Glutamatergic neuron (in vitro differentiated cells): ENCODE results near the gene SRMS. TPM values are rescaled to one million over a fixed set of nuclear protein-coding genes. Genes with fewer than 3 reads are reported as not detected.

Experiments
- DNase-seq: peaks from one replicate; pipeline ENCODE4 v3.0.0; 2022
- H3K27ac Mint-ChIP-seq: one replicate; pipeline ENCODE4 v1.8.0; 2020; ENCODE audit warnings: mild to moderate bottlenecking, mixed read lengths, inconsistent platforms; ENCODE audit not compliant: unreplicated experiment
- H3K27me3 Mint-ChIP-seq: one replicate; pipeline ENCODE4 v1.8.0; 2020; ENCODE audit warnings: mild to moderate bottlenecking, moderate library complexity, mixed read lengths, inconsistent platforms; ENCODE audit not compliant: unreplicated experiment
- H3K36me3 Mint-ChIP-seq: one replicate; pipeline ENCODE4 v1.8.0; 2020; ENCODE audit warnings: mild to moderate bottlenecking, mixed read lengths, inconsistent platforms; ENCODE audit not compliant: unreplicated experiment
- H3K4me1 Mint-ChIP-seq: one replicate; pipeline ENCODE4 v1.8.0; 2020; ENCODE audit warnings: mild to moderate bottlenecking, low read depth, mixed read lengths, inconsistent platforms; ENCODE audit not compliant: unreplicated experiment
- H3K4me3 Mint-ChIP-seq: one replicate; pipeline ENCODE4 v1.8.0; 2020; ENCODE audit warnings: mild to moderate bottlenecking, mixed read lengths, inconsistent platforms; ENCODE audit not compliant: unreplicated experiment
- H3K9me3 Mint-ChIP-seq: one replicate; pipeline ENCODE4 v1.8.0; 2020; ENCODE audit warnings: mild to moderate bottlenecking, moderate library complexity, mixed read lengths, inconsistent platforms; ENCODE audit not compliant: unreplicated experiment
- total RNA-seq: library from RNA; stranded (reverse); fragmentation: NEBNext Ultra II Directional; extraction: Animal tissue kit (Norgen Biotek cat#: 25700); gene quantifications from one replicate; pipeline ENCODE4 v1.2.1, GENCODE V29; 2021; ENCODE audit not compliant: unreplicated experiment
- TF ChIP-seq, protein P1 (sequence below): fragments of 200-600 bp; sonication (generic); IDR thresholded peaks from one replicate; pipeline ENCODE4 v1.5.0; 2021; ENCODE audit not compliant: partially characterized antibody, unreplicated experiment

SRMS gene
- total RNA-seq, 1 donor from 2014 or later: not detected

DNA sequence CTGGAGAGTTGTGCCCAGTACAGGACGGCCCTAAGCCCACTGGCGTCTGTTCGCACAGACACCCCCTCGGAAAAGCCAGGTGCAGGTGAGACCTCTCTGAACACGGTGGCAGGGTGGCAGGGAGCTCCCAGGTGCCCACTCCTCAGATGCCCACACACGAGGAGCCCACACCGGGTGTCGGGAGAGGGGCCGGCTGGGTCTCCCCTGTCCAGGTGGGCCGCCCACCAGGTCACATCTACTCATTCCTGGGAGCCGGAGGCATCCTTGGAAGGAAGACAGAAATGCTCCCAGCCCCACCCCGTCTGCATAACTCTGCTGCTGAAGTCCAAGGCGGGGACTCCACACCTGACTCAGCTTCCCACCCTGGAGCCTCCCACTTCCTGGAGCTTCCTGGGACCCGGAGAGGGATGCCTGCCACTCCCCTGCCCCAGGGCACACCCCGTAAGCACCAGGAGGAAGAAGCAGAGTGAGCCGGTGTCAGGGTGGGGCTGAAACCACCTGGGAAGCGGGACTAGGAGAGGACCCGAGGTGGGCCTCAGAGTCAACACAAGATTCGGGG, 2.5 kb downstream of the SRMS start:
- Mint-ChIP-seq H3K9me3 (peaks cover 8% of the 10 kb centered on the region), H3K27me3 (peaks cover 4% of the 10 kb centered on the region), H3K36me3 (peaks cover 5% of the 10 kb centered on the region), H3K27ac (no peak overlapping the region), H3K4me1 (peaks cover 3% of the 10 kb centered on the region), H3K4me3 (no peak overlapping the region)
- TF ChIP-seq, protein P1, sequence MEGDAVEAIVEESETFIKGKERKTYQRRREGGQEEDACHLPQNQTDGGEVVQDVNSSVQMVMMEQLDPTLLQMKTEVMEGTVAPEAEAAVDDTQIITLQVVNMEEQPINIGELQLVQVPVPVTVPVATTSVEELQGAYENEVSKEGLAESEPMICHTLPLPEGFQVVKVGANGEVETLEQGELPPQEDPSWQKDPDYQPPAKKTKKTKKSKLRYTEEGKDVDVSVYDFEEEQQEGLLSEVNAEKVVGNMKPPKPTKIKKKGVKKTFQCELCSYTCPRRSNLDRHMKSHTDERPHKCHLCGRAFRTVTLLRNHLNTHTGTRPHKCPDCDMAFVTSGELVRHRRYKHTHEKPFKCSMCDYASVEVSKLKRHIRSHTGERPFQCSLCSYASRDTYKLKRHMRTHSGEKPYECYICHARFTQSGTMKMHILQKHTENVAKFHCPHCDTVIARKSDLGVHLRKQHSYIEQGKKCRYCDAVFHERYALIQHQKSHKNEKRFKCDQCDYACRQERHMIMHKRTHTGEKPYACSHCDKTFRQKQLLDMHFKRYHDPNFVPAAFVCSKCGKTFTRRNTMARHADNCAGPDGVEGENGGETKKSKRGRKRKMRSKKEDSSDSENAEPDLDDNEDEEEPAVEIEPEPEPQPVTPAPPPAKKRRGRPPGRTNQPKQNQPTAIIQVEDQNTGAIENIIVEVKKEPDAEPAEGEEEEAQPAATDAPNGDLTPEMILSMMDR: no peak
- DNase-seq: no peak

- H3K27me3 Mint-ChIP-seq: peaks cover 4% of the 10 kb centered on the region
- H3K9me3 Mint-ChIP-seq: peaks cover 8% of the 10 kb centered on the region
- H3K4me3 Mint-ChIP-seq: no peak overlapping the region
- H3K4me1 Mint-ChIP-seq: peaks cover 3% of the 10 kb centered on the region
- DNase-seq: no peak
- TF ChIP-seq, protein P1: no peak
- H3K36me3 Mint-ChIP-seq: peaks cover 5% of the 10 kb centered on the region
- no peak overlapping the region for H3K27ac Mint-ChIP-seq
Observed at GRCh38 chr20:63544241-63544957, 3.1 kb downstream of the SRMS start.

DNA sequence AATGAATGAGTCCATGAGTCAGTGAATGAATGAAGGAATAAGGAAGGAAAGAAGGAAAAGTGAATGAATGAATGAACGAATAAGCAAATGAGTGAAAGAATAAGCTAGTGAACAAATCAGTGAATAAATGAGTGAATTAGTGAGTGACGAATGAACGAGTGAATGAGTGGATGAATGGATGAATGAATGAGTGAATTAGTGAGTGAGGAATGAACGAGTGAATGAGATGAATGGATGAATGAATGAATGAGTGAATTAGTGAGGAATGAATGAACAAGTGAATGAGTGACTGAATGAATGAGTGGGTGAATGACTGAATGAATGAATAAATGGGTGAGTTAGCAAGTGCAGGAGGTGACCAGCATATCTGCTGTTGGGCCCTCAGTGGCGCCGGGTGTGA, 3.8 kb downstream of the SRMS start:
- Mint-ChIP-seq H3K27me3 (peaks cover 4% of the 10 kb centered on the region), H3K27ac (peak overlapping the region; percentile 59), H3K4me1 (peaks cover 3% of the 10 kb centered on the region), H3K36me3 (peaks cover 5% of the 10 kb centered on the region), H3K4me3 (peak overlapping the region; percentile 51), H3K9me3 (peaks cover 8% of the 10 kb centered on the region)
- TF ChIP-seq, protein P1: no peak
- DNase-seq: no peak

GRCh38 chr20:63543131-63543530, 4.4 kb downstream of the SRMS start:
- TF ChIP-seq, protein P1: no peak
- H3K27ac Mint-ChIP-seq: no peak overlapping the region
- no peak for DNase-seq
- H3K4me1 Mint-ChIP-seq: peaks cover 3% of the 10 kb centered on the region
- peaks cover 4% of the 10 kb centered on the region for H3K27me3 Mint-ChIP-seq
- peaks cover 5% of the 10 kb centered on the region for H3K36me3 Mint-ChIP-seq
- H3K4me3 Mint-ChIP-seq: no peak overlapping the region
- H3K9me3 Mint-ChIP-seq: peaks cover 8% of the 10 kb centered on the region

DNA sequence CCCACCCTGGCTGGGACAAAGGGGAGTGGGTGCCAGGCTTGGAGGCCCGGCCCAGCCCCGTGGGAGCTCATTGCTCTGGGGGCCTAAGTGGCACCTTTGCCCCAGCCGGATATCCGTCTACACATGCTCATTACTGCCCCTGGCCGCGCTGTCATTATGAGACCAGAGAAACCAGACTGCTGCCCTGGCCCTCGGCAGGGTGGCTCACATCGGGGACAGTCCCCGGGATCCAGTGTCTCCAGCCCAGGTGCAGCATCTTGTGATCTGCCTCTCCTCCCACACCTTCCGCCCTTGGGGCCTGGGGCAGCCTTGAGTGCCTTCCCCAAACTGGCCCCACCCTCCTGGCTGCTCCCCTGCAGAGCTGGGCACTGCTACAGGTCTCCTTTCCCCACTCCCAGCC, 4.9 kb downstream of the SRMS start:
- Mint-ChIP-seq H3K36me3 (peaks cover 5% of the 10 kb centered on the region), H3K4me3 (no peak overlapping the region), H3K27me3 (peaks cover 4% of the 10 kb centered on the region), H3K27ac (no peak overlapping the region), H3K4me1 (peaks cover 3% of the 10 kb centered on the region), H3K9me3 (peaks cover 8% of the 10 kb centered on the region)
- TF ChIP-seq, protein P1: no peak
- DNase-seq: no peak
